Mesenchymal stem cell (in vitro differentiated cells and primary cell): Measurements from ENCODE around the gene DTNB.

ENCODE experiments used
- DNase-seq: peaks from one replicate; pipeline ENCODE4 v3.0.0-alpha.2; 2013
- H2AFZ ChIP-seq: one replicate; pipeline ENCODE4 v1.6.1; 2013; ENCODE audit warnings: low read depth, mild to moderate bottlenecking, control low read depth, inconsistent platforms, low read length, moderate library complexity
- H2AK5ac ChIP-seq: 2 replicates; pipeline ENCODE4 v1.6.1; 2013; ENCODE audit warnings: low read length, moderate library complexity, mild to moderate bottlenecking, inconsistent platforms; ENCODE audit not compliant: severe bottlenecking
- H2BK120ac ChIP-seq: one replicate; pipeline ENCODE4 v1.6.1; 2013; ENCODE audit warnings: low read depth, mild to moderate bottlenecking, inconsistent platforms, low read length, moderate library complexity
- H2BK12ac ChIP-seq, 2 experiments: one replicate each; pipeline ENCODE4 v1.6.1; 2013; ENCODE audit warnings: inconsistent platforms in 2 of 2, low read length in 2 of 2, mild to moderate bottlenecking in 2 of 2, moderate library complexity in 2 of 2, control low read depth in 1 of 2
- H2BK15ac ChIP-seq: one replicate; pipeline ENCODE4 v1.6.1; 2013; ENCODE audit warnings: mild to moderate bottlenecking, low read depth, inconsistent platforms; ENCODE audit not compliant: poor library complexity, severe bottlenecking
- H2BK5ac ChIP-seq: 2 replicates; pipeline ENCODE4 v1.6.1; 2013; ENCODE audit warnings: low read depth, mild to moderate bottlenecking, low read length, control low read depth, inconsistent platforms; ENCODE audit not compliant: poor library complexity, severe bottlenecking
- H3K14ac ChIP-seq, 2 experiments: one replicate each; pipeline ENCODE4 v1.6.1; 2013; ENCODE audit warnings: inconsistent platforms in 2 of 2, low read length in 2 of 2, control low read depth in 1 of 2, mild to moderate bottlenecking in 1 of 2, moderate library complexity in 1 of 2
- H3K18ac ChIP-seq, 2 experiments: one replicate each; pipeline ENCODE4 v1.6.1; 2013; ENCODE audit warnings: inconsistent platforms in 2 of 2, low read length in 2 of 2, control low read depth in 1 of 2, low read depth in 1 of 2, mild to moderate bottlenecking in 1 of 2
- H3K23ac ChIP-seq, 2 experiments: one replicate each; pipeline ENCODE4 v1.6.1; 2013; ENCODE audit warnings: inconsistent platforms in 2 of 2, low read length in 2 of 2, mild to moderate bottlenecking in 2 of 2, moderate library complexity in 2 of 2, control low read depth in 1 of 2
- H3K27ac ChIP-seq: 2 replicates; pipeline ENCODE4 v1.5.1; 2013; ENCODE audit warnings: mild to moderate bottlenecking, moderate library complexity, low read length, control low read depth, inconsistent platforms; ENCODE audit not compliant: poor library complexity, severe bottlenecking
- H3K27me3 ChIP-seq, 2 experiments: 2 replicates each; pipeline versions ENCODE4 v1.6.1 to v1.7.0; 2013; ENCODE audit warnings: low read length in 2 of 2, mild to moderate bottlenecking in 2 of 2, moderate library complexity in 2 of 2, control low read depth in 1 of 2, inconsistent platforms in 1 of 2; ENCODE audit not compliant: control insufficient read depth in 1 of 2, insufficient read depth in 1 of 2
- H3K36me3 ChIP-seq, 2 experiments: 2 replicates each; pipeline versions ENCODE4 v1.6.1 to v1.7.0; 2013; ENCODE audit warnings: low read length in 2 of 2, control low read depth in 1 of 2, inconsistent platforms in 1 of 2, low read depth in 1 of 2, mild to moderate bottlenecking in 1 of 2; ENCODE audit not compliant: insufficient read depth in 2 of 2, control insufficient read depth in 1 of 2
- H3K4ac ChIP-seq, 2 experiments: one replicate each; pipeline ENCODE4 v1.6.1; 2013; ENCODE audit warnings: inconsistent platforms in 2 of 2, low read length in 2 of 2, mild to moderate bottlenecking in 2 of 2, moderate library complexity in 2 of 2, control low read depth in 1 of 2, low read depth in 1 of 2
- H3K4me1 ChIP-seq: 2 replicates; pipeline ENCODE4 v1.6.1; 2013; ENCODE audit warnings: low read depth, low read length, control low read depth; ENCODE audit not compliant: control insufficient read depth, insufficient read depth
- H3K4me2 ChIP-seq: 2 replicates; pipeline ENCODE4 v1.6.1; 2013; ENCODE audit warnings: low read length, mild to moderate bottlenecking, inconsistent platforms; ENCODE audit not compliant: poor library complexity, severe bottlenecking
- H3K4me3 ChIP-seq, 2 experiments: 2 replicates each; pipeline versions ENCODE4 v1.5.1 to v1.7.0; 2013; ENCODE audit warnings: low read length in 2 of 2, mild to moderate bottlenecking in 2 of 2, control low read depth in 1 of 2, low read depth in 1 of 2; ENCODE audit not compliant: insufficient read depth in 1 of 2
- H3K79me1 ChIP-seq: replicated peaks from 2 replicates; pipeline ENCODE4 v1.6.1; 2013; ENCODE audit warnings: mild to moderate bottlenecking, control low read depth, low read length, inconsistent platforms; ENCODE audit not compliant: poor library complexity, severe bottlenecking
- H3K9ac ChIP-seq: 2 replicates; pipeline ENCODE4 v1.7.0; 2013; ENCODE audit warnings: mild to moderate bottlenecking, low read length, moderate library complexity
- H3K9me3 ChIP-seq: 2 replicates; pipeline ENCODE4 v1.7.0; 2013; ENCODE audit warnings: mild to moderate bottlenecking, low read length; ENCODE audit not compliant: control insufficient read depth
- H4K8ac ChIP-seq: one replicate; pipeline ENCODE4 v1.6.1; 2013; ENCODE audit warnings: inconsistent platforms, mild to moderate bottlenecking, low read length, moderate library complexity
- H4K91ac ChIP-seq: one replicate; pipeline ENCODE4 v1.6.1; 2013; ENCODE audit warnings: mild to moderate bottlenecking, low read length, inconsistent platforms
- WGBS: methylation state at CpG from one replicate; pipeline ENCODE4 v1.1.7; 2013; ENCODE audit warnings: mixed read lengths; 5-methylcytosine and 5-hydroxymethylcytosine counted together

Gene DTNB

DNA sequence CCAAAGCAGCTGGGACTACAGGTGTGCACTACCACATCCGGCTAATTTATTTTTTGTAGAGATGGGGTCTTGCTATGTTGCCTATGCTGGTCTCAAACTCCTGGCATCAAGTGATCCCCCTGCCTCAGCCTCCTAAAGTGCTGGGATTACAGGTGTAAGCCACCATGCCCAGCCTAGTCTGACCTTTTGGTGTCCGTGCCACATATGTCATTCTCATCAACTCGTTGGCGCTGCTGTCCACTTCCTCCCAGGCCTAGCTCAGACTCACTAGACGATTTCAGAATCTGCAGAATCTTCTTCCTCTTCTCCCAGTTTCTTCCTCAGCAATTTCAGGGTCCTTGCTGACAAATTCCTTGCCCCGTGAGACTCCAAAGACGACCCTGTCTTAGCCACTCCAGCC is 291.9 kb downstream of the DTNB start:
- Histone ChIP-seq H2AFZ (no peak overlapping the region), H3K4me3 (no peak overlapping the region), H3K9ac (no peak overlapping the region), H4K8ac (no peak overlapping the region), H3K79me1 (no peaks in the 10 kb centered on the region), H3K4me2 (no peak overlapping the region), H3K18ac (no peak overlapping the region), H4K91ac (no peak overlapping the region), H2BK12ac (no peak overlapping the region), H2BK15ac (no peak overlapping the region), H3K23ac (no peak overlapping the region), H3K9me3 (no peaks in the 10 kb centered on the region), H2AK5ac (no peak overlapping the region), H2BK120ac (no peak overlapping the region), H2BK5ac (no peak overlapping the region), H3K27ac (no peak overlapping the region), H3K36me3 (no peaks in the 10 kb centered on the region), H3K14ac (no peak overlapping the region), H3K4me1 (peaks cover 17% of the 10 kb centered on the region), H3K27me3 (no peaks in the 10 kb centered on the region), H3K4ac (no peak overlapping the region)
- no peak for DNase-seq
- WGBS, result 90% methylated on average over 7 of the region's 7 CpGs

DNA sequence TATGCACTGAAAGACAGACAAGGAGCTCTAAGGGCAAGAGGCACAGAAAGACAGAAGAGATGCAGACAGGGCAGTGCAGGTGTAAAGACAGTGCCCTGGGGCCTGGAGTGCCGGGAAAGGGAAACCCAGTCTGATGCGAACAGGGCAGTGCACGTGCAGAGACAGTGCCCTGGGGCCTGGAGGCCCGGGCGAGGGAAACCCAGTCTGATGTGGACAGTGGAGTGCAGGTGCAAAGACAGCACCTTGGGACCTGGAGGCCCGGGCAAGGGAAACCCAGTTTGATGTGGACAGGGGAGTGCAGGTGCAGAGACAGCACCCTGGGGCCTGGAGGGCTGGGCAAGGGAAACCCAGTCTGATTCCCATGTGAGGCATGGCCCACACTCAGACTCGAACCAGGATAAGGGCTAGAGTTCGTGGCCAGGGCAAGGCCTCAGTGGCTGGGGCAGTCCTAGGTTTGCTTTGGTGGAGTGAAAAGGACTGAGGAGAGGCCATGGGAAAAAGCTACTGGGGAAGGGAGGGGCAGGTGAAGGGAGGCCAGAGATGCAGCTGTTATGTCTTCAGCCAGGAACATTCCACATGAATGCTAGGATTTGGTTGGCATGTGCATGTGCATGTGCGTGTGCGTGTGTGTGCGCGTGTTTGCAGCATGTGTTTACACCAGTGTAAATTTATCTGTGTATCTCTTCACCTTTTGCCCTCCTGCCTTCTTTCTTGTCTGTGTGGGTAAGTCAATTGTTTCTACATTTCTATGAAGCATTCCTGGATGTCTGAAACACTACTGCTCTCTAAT is 292.6 kb downstream of the DTNB start:
- Histone ChIP-seq H2BK120ac (no peak overlapping the region), H3K18ac (no peak overlapping the region), H4K8ac (no peak overlapping the region), H3K79me1 (no peaks in the 10 kb centered on the region), H2BK12ac (no peak overlapping the region), H3K9ac (no peak overlapping the region), H2BK5ac (no peak overlapping the region), H3K4me1 (peaks cover 18% of the 10 kb centered on the region), H3K14ac (no peak overlapping the region), H2AFZ (no peak overlapping the region), H2AK5ac (no peak overlapping the region), H3K4me2 (no peak overlapping the region), H3K9me3 (no peaks in the 10 kb centered on the region), H3K27ac (no peak overlapping the region), H2BK15ac (no peak overlapping the region), H3K23ac (no peak overlapping the region), H4K91ac (no peak overlapping the region), H3K4me3 (no peak overlapping the region), H3K4ac (no peak overlapping the region), H3K36me3 (no peaks in the 10 kb centered on the region), H3K27me3 (peaks cover 0 to 6% of the 10 kb centered on the region in 2 experiments)
- 95% methylated on average over 12 of the region's 12 CpGs for WGBS
- no peak for DNase-seq

DNA sequence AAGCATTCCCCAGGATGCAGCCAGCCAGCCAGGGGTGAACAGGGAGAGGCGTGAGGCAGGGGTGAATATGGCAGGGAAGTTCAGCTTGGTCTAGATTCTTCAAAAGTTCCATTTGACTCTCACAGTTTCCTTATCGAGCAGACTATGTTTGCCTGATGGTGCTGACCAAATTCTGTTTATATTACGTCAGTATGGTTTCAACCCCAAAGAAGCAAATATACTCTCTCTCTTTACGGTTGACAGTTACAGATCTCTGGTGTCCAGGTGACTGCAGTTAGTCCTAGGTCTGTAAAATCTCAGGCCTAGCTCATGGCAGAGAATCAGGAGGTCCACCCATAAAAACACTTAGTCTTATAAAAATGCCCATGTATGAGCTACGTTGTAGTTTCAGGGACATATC is 293.4 kb downstream of the DTNB start:
- no peak overlapping the region for H2BK5ac ChIP-seq
- H4K8ac ChIP-seq, result no peak overlapping the region
- H3K4me1 ChIP-seq, result peaks cover 18% of the 10 kb centered on the region
- H2BK12ac ChIP-seq, result no peak overlapping the region
- no peak overlapping the region for H3K4ac ChIP-seq
- no peak overlapping the region for H3K18ac ChIP-seq
- H3K27ac ChIP-seq, result no peak overlapping the region
- no peak overlapping the region for H2BK120ac ChIP-seq
- 89% methylated on average over 5 of the region's 5 CpGs for WGBS
- no peak overlapping the region for H3K23ac ChIP-seq
- H2BK15ac ChIP-seq, result no peak overlapping the region
- no peaks in the 10 kb centered on the region for H3K9me3 ChIP-seq
- no peak overlapping the region for H3K4me3 ChIP-seq
- no peak overlapping the region for H3K4me2 ChIP-seq
- H3K14ac ChIP-seq, result no peak overlapping the region
- H2AFZ ChIP-seq, result no peak overlapping the region
- H2AK5ac ChIP-seq, result no peak overlapping the region
- no peaks in the 10 kb centered on the region for H3K79me1 ChIP-seq
- no peak overlapping the region for H3K9ac ChIP-seq
- no peak overlapping the region for H4K91ac ChIP-seq
- peaks cover 0 to 12% of the 10 kb centered on the region in 2 experiments for H3K27me3 ChIP-seq
- no peaks in the 10 kb centered on the region for H3K36me3 ChIP-seq
- DNase-seq, result no peak

DNA sequence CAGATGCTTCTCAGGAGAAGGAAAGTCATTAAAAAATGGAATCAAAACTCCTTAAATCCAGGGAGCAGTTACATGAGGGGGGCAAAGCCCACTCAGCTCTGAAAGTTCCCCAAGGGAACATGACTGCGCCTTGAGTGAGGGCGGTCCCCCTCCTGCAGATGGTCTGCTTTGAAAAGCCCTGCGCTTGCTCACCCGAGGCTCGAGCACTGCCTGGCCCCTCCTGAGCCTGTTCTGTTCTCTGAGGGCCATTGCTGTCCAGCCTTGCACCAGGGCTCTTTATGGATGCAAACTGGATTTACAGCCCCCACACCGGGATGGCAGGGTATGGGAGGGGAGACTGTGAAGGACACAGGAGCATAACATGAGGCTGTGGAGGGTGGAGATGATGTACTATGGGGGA is 293.8 kb downstream of the DTNB start:
- DNase-seq, result no peak
- Histone ChIP-seq H3K14ac (peak overlapping the region in 1 of 2 experiments; percentile 11), H2BK15ac (no peak overlapping the region), H3K79me1 (no peaks in the 10 kb centered on the region), H3K23ac (no peak overlapping the region), H2AK5ac (no peak overlapping the region), H3K4ac (no peak overlapping the region), H3K18ac (no peak overlapping the region), H3K9ac (no peak overlapping the region), H3K27ac (no peak overlapping the region), H3K9me3 (no peaks in the 10 kb centered on the region), H2BK120ac (no peak overlapping the region), H2AFZ (no peak overlapping the region), H3K27me3 (peaks cover 0 to 12% of the 10 kb centered on the region in 2 experiments), H3K4me1 (peaks cover 18% of the 10 kb centered on the region), H4K91ac (no peak overlapping the region), H2BK12ac (no peak overlapping the region), H3K4me3 (no peak overlapping the region), H3K4me2 (no peak overlapping the region), H2BK5ac (no peak overlapping the region), H3K36me3 (no peaks in the 10 kb centered on the region), H4K8ac (no peak overlapping the region)
- 89% methylated on average over 6 of the region's 6 CpGs for WGBS
